OCI-M2 (cell line): ENCODE results near the gene AKR7A3.
"Not testable (repeated sequence)": the region's sequence is repeated elsewhere in the genome, so short reads cannot be mapped to it uniquely, and the experiment has no call there.

Source experiments
- DNase-seq: peaks from one replicate; lab custom pipeline; 2025; ENCODE audit not compliant: unreplicated experiment; lab: John Stamatoyannopoulos, UW

The AKR7A3 gene

DNA sequence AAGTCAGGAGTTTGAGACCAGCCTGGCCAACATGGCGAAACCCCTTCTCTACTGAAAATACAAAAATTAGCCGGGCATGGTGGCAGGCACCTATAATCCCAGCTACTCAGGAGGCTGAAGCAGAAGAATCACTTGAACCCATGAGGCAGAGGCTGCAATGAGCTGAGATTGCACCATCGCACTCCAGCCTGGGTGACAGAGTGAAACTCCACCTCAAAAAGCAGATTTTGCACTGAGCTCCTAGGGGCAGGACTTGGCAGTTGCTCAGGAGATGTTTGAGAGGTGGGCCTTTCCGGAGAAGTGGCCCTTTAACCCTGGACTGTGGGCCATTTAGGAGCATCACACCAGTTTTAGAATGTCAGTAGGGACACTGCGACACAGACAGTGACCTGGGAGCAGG, 32.3 kb downstream of the AKR7A3 start:
- not testable (repeated sequence) for DNase-seq

GRCh38 chr1:19255288-19255687, 33.3 kb downstream of the AKR7A3 start:
- DNase-seq: no peak

- DNase-seq: no peak
These were observed 34.2 kb downstream of the AKR7A3 start for GRCh38 chr1:19254416-19254815.

DNA sequence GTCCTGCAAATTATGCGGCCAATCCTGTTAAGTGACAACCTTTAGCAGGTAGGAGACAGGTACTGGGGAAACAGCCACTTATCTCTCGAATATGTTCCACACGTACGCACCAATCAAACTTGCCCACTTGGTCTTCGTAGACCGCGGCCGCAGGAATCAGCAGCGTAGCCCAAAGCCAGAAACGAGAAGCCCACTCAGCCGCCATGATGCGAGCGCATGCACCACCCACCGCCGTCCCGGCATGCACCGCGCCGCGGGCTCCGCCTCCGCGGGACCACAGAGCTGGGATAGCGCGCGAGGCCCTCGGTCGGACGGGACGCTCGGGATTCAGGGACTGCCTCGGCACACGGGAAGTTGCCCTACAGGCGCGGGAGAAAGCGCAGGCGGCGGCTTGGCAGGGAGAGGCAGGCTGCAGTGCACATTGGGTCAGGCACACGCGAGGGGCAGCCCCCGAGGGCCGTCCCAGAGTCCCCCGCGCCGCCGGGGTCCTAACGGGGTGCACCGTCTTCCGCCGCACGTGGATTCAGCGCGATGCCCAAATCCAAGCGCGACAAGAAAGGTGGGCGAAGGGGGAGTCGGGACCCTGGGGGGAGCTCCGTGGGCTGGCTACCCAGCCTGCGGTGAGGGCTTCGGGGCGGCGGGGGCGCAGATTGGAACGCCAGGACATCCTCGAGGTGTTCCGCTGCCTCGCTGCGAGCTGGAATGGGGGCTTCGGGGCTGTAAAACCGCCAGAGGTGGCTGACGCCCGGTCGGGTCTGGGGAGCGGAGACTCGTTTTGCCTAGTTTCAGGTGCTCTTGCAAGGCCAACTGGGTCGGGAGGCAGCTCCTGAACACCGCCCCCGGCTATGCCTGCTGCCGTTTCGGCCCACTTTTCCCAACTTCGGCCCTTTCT, 37.0 kb downstream of the AKR7A3 start, which contains the start of the genes EMC1 and MRTO4:
TSS of gene EMC1 (minus strand) at position 220 of the 892 bp plus-strand sequence. CDS start at position 205, 15 bp downstream.
TSS of gene MRTO4 (plus strand) at position 501 of the 892 bp plus-strand sequence. CDS start at position 532, 31 bp downstream.
- peak; percentile 66 for DNase-seq

GRCh38 chr1:19250629-19251304, 37.8 kb downstream of the AKR7A3 start:
- DNase-seq: no peak

- DNase-seq: no peak
These were observed 47.7 kb downstream of the AKR7A3 start for GRCh38 chr1:19240673-19241538.

DNA sequence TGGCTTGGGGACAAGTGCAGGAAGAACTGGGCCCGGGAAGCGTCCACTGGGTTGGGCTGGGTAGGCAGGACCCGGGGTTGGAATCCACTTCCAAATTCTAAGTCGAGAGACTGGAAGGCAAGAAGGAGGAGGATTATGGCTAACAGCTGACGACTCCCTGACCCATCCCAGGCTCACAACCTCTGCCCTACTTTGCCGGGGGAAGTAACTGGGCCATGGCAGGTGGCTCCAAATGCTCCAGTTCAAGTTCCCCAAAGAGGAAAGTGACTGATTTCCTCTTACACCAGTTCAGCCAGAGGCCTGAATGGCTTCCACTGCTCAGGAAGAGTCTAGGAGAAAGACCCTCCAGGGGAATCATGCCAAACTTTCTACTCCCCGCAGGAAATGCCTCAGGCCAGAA, 48.7 kb downstream of the AKR7A3 start:
- DNase-seq: no peak

DNA sequence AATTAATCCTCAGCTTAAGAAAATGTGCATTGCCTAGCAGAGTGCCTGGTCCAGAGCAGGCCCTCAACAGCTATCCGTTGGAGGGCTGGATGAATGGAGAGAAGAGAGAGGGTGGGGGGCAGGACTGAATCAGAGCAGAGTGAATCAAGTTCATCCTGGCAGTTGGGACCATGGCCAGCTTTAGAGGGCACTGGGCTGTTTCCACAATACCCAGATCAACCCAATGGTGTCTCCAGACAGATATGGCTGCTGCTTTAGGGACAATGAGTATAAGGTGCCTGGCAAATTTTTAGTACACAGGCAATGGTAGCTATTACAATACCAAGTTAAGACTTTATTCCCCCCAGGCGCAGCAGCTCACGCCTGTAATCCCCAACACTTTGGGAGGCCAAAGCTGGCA, 54.3 kb downstream of the AKR7A3 start:
- no peak for DNase-seq
